Measurements from ENCODE around the gene ARTN.

The ARTN gene

DNA sequence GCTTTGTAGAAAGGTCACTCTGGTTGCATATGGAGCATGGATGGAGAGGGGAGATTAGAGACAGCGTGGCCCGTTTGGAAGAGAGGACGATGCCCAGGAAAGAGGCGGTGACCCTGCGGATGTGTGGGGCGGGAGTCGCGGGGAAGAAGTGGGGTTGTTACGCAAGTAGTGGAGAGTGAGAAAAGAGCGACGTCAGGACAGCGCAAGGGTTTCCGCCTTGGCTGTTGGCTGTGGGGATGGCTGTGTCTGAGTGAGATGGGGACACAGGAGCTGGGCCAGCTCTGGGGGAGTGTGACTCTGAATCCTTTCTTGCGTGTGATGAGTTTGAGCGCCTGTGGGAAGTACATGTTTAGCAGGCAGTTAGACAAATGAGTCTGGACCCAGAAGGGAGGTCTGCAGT lies 49.2 kb downstream of the ARTN start:
- TF ChIP-seq ZFX (IDR thresholded peaks at IDR 0.05), result no peak
- TF ChIP-seq, protein P1, sequence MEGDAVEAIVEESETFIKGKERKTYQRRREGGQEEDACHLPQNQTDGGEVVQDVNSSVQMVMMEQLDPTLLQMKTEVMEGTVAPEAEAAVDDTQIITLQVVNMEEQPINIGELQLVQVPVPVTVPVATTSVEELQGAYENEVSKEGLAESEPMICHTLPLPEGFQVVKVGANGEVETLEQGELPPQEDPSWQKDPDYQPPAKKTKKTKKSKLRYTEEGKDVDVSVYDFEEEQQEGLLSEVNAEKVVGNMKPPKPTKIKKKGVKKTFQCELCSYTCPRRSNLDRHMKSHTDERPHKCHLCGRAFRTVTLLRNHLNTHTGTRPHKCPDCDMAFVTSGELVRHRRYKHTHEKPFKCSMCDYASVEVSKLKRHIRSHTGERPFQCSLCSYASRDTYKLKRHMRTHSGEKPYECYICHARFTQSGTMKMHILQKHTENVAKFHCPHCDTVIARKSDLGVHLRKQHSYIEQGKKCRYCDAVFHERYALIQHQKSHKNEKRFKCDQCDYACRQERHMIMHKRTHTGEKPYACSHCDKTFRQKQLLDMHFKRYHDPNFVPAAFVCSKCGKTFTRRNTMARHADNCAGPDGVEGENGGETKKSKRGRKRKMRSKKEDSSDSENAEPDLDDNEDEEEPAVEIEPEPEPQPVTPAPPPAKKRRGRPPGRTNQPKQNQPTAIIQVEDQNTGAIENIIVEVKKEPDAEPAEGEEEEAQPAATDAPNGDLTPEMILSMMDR (conservative IDR thresholded peaks at IDR 0.05), result no peak
- H3K27ac ChIP-seq, result no peak overlapping the region

DNA sequence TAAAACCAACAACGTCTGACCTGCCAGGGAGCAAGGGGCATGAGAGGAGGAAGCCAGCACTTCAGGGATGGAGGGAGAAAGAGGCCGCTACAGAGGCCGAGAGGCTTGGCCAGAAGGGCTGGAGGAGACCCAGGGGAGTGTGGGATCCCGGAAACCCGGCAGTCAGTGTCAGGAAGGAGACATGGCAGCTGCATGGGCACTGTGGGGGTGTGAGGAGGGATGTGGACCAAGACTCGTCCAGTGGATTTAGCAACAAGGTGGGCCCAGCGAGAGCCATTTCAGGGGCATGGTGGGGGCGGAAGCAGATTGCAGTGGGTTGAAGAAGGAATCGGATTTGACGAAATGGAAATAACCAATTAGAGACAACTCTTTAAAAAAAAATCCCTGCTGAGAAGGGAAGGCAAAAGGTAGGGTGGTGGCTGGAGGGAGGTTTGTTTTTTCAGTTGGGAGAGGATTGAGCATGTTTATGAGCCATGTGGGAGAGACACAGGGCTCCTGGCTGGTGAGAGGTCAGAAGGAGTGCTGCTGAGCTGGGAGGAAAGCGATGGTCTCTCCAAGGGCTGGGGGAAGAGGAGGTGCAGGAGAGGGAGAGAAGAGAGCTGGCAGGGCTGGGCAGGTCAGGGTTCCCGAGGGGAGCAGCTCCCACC lies 49.8 kb downstream of the ARTN start:
- TF ChIP-seq, protein P1 (conservative IDR thresholded peaks at IDR 0.05), result no peak
- TF ChIP-seq ZFX (IDR thresholded peaks at IDR 0.05), result no peak
- no peak overlapping the region for H3K27ac ChIP-seq

DNA sequence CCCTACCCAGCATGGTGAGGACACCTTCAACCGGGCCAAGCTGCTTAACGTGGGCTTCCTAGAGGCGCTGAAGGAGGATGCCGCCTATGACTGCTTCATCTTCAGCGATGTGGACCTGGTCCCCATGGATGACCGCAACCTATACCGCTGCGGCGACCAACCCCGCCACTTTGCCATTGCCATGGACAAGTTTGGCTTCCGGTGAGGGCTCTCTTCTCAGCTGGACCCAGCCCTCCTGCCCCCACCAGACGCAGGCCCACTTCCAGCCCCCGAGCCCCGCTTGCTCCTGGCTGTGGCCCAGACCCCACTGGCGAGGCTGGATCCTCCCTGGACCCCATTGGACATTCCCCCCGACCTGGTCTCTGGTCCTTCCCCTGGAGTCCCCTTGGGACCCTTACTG lies 51.3 kb downstream of the ARTN start:
- no peak overlapping the region for H3K27ac ChIP-seq
- no peak for TF ChIP-seq ZFX (IDR thresholded peaks at IDR 0.05)
- TF ChIP-seq, protein P1 (conservative IDR thresholded peaks at IDR 0.05), result no peak

DNA sequence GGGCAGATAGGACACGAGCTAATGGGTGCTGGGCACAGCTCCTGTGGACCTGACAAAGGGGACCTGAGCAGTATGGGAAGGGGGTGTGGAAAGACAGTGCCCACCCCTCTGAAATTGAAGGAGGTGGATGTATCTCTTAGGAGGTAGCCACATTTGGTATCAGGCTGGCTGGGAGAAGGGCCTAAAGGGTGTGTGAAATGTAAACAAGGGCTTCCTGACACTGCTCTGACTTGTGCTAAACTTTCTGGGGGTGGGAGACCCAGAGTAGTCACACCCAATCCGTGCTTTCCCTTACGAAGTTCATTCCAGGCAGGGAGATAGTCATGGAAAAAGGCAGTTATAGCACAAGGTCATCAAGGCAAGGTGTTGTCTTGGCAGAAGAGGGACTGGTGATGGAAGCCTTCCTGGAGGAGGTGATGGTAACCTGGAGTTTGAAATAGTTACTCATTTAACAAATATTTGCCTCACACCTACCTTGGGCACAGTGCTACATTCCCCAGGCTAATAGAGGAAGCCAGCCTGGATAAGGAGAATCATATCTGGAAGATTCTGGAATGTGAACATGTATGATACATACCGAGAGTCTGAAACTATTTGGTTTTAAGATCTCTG lies 52.5 kb downstream of the ARTN start:
- H3K27ac ChIP-seq, result no peak overlapping the region
- no peak for TF ChIP-seq ZFX (IDR thresholded peaks at IDR 0.05)
- TF ChIP-seq, protein P1 (conservative IDR thresholded peaks at IDR 0.05), result no peak

DNA sequence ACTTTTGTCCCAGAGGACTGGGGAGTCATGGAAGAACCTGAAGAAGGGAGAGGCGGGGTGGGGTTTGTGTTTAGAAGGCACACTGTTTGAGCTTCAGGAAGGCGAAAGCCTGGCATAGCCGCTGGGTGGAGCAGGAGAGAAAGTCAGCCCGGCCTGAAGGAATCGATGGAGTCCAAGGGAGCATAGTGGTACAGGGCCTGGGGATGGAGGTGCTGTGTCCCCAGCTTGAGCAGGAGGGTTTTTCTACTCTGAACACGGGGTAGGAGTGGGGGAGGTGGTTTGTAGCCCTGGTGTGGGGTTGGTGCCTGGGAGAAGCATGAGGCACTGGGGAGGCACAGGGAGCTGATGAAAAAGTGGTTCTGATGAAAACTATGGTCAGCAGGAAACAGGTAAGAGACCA lies 53.1 kb downstream of the ARTN start:
- TF ChIP-seq, protein P1 (conservative IDR thresholded peaks at IDR 0.05), result no peak
- no peak for TF ChIP-seq ZFX (IDR thresholded peaks at IDR 0.05)
- H3K27ac ChIP-seq, result no peak overlapping the region
